ENCODE measurements around the gene DIABLO.

DIABLO gene

DNA sequence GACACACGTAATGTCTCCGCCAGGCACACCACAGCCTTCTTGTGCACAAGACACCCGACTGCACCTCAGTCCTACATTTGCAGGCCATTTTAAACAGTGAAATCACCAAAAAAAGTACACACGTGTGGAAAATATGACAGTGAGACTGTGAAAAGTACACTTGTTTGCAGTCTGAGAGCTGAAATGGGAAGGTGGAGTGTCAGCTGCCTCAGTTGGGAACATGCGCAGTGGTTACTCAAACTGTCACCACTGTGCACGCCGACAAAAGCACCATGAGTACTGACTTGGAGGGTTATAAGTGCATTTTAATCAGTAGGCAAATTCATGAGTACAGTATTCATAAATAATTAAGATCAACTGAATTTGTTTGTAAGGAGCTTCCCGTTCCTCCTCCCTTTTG is 24.7 kb upstream of the DIABLO start:
- no peak overlapping the region for H3K4me3 ChIP-seq (ENCODE audit: low read depth, low read length)
- DNase-seq (ENCODE audit: low read depth): no peak
- TF ChIP-seq MYC (IDR thresholded peaks at IDR 0.05; ENCODE audit: low read depth, low read length) (no peak), POLR2A (IDR thresholded peaks at IDR 0.05; ENCODE audit: extremely low read depth, insufficient read length) (no peak), MAX (IDR thresholded peaks at IDR 0.05; ENCODE audit: low read depth, low read length) (no peak)
- TF ChIP-seq, protein P1, sequence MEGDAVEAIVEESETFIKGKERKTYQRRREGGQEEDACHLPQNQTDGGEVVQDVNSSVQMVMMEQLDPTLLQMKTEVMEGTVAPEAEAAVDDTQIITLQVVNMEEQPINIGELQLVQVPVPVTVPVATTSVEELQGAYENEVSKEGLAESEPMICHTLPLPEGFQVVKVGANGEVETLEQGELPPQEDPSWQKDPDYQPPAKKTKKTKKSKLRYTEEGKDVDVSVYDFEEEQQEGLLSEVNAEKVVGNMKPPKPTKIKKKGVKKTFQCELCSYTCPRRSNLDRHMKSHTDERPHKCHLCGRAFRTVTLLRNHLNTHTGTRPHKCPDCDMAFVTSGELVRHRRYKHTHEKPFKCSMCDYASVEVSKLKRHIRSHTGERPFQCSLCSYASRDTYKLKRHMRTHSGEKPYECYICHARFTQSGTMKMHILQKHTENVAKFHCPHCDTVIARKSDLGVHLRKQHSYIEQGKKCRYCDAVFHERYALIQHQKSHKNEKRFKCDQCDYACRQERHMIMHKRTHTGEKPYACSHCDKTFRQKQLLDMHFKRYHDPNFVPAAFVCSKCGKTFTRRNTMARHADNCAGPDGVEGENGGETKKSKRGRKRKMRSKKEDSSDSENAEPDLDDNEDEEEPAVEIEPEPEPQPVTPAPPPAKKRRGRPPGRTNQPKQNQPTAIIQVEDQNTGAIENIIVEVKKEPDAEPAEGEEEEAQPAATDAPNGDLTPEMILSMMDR (IDR thresholded peaks at IDR 0.05; ENCODE audit: low read depth, low read length): no peak

DNA sequence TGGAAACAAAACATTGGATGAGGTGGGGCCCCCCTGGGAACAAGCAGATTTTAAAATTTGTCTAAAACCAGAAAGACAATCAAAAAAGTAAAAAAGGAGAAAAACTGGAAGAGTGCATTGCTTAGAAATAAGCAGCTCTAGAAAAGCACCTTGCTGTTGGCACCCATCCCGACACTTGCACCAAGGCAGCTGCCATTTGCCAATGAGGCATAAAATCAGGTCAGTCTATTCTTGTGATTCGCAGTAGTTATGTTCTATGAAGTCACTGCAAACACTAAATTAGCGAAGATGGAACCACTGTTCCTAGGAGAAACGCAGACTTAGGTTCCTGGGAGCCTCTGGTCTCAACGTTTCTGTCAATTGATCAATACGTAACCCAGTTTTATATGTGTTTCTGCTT is 24.2 kb upstream of the DIABLO start:
- no peak for DNase-seq (ENCODE audit: low read depth)
- TF ChIP-seq MAX (IDR thresholded peaks at IDR 0.05; ENCODE audit: low read depth, low read length) (no peak), MYC (IDR thresholded peaks at IDR 0.05; ENCODE audit: low read depth, low read length) (no peak), POLR2A (IDR thresholded peaks at IDR 0.05; ENCODE audit: extremely low read depth, insufficient read length) (no peak)
- TF ChIP-seq, protein P1 (IDR thresholded peaks at IDR 0.05; ENCODE audit: low read depth, low read length): no peak
- no peak overlapping the region for H3K4me3 ChIP-seq (ENCODE audit: low read depth, low read length)

DNA sequence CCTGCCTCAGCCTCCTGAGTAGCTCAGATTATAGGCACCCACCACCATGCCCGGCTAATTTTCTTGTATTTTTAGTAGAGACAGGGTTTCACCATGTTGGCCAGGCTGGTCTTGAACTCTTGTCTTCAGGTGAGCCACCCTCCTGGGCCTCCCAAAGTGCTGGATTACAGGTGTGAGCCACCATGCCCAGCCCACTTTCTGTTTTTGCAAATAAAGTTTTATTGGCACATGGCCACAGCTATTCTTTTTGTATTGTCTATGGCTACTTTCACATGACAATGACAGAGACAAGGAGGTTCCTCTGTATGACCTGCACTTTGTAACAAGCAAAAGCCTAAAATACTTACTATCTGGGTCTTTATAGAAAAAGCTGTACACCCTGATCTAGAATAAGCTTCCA is 19.7 kb upstream of the DIABLO start:
- no peak overlapping the region for H3K4me3 ChIP-seq (ENCODE audit: low read depth, low read length)
- no peak for DNase-seq (ENCODE audit: low read depth)

GRCh38 chr12:122244565-122245371 is 18.9 kb upstream of the DIABLO start:
- H3K4me3 ChIP-seq (ENCODE audit: low read depth, low read length): no peak overlapping the region
- DNase-seq (ENCODE audit: low read depth): no peak
- no peak for TF ChIP-seq MYC (IDR thresholded peaks at IDR 0.05; ENCODE audit: low read depth, low read length)
- TF ChIP-seq, protein P1 (IDR thresholded peaks at IDR 0.05; ENCODE audit: low read depth, low read length): no peak
- no peak for TF ChIP-seq MAX (IDR thresholded peaks at IDR 0.05; ENCODE audit: low read depth, low read length)
- no peak for TF ChIP-seq POLR2A (IDR thresholded peaks at IDR 0.05; ENCODE audit: extremely low read depth, insufficient read length)

More for the DNA sequence above, 19.7 kb upstream of the DIABLO start:
- TF ChIP-seq MAX (IDR thresholded peaks at IDR 0.05; ENCODE audit: low read depth, low read length) (no peak), POLR2A (IDR thresholded peaks at IDR 0.05; ENCODE audit: extremely low read depth, insufficient read length) (no peak), MYC (IDR thresholded peaks at IDR 0.05; ENCODE audit: low read depth, low read length) (no peak)
- TF ChIP-seq, protein P1 (IDR thresholded peaks at IDR 0.05; ENCODE audit: low read depth, low read length): no peak

DNA sequence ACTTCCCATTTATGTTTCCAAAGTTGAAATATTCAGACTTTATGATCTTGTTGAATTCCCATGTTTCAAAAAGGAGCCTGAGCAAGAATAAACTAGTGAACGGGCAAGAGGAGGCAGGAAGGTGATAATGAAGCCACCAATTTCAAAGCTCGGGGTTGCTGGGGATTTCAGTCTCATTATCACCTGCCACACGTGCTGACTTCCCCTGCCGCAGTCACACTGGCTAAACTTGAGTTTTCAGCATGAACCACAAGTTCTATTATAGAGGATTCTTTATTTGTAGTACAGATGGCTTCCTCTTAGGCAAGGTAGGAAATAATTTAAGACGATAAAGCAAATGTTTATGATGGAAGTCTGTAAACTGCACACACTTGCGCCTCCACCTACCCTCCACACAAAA is 18.1 kb upstream of the DIABLO start:
- no peak for DNase-seq (ENCODE audit: low read depth)
- TF ChIP-seq POLR2A (IDR thresholded peaks at IDR 0.05; ENCODE audit: extremely low read depth, insufficient read length): no peak
- no peak for TF ChIP-seq MYC (IDR thresholded peaks at IDR 0.05; ENCODE audit: low read depth, low read length)
- no peak for TF ChIP-seq MAX (IDR thresholded peaks at IDR 0.05; ENCODE audit: low read depth, low read length)
- TF ChIP-seq, protein P1 (IDR thresholded peaks at IDR 0.05; ENCODE audit: low read depth, low read length): no peak
- H3K4me3 ChIP-seq (ENCODE audit: low read depth, low read length): no peak overlapping the region

Data from NB4 (cell line).